Measurements from ENCODE around the gene CRHBP.

DNA sequence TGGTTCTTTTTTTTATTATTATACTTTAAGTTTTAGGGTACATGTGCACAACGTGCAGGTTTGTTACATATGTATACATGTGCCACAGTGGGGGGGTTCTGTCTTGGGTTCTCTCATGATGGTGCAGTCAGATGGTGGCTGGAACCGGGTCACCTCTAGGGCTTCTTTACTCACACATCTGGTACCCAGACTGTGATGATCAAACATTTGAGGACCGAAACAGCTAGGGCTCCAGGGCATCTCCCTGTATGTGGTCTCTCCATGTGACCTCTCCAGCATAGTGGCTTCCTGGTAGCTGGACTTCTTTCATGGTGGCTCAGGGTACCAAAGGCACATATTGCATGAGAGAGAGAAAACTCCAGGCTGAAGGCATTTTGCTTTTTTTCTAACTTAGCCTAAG, 9.8 kb upstream of the CRHBP start:
- TF ChIP-seq, protein P1, sequence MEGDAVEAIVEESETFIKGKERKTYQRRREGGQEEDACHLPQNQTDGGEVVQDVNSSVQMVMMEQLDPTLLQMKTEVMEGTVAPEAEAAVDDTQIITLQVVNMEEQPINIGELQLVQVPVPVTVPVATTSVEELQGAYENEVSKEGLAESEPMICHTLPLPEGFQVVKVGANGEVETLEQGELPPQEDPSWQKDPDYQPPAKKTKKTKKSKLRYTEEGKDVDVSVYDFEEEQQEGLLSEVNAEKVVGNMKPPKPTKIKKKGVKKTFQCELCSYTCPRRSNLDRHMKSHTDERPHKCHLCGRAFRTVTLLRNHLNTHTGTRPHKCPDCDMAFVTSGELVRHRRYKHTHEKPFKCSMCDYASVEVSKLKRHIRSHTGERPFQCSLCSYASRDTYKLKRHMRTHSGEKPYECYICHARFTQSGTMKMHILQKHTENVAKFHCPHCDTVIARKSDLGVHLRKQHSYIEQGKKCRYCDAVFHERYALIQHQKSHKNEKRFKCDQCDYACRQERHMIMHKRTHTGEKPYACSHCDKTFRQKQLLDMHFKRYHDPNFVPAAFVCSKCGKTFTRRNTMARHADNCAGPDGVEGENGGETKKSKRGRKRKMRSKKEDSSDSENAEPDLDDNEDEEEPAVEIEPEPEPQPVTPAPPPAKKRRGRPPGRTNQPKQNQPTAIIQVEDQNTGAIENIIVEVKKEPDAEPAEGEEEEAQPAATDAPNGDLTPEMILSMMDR (IDR thresholded peaks at IDR 0.05), result no peak
- no peak for TF ChIP-seq POLR2A (IDR thresholded peaks at IDR 0.05)

Measured in body of pancreas (tissue), 4 donors.